H1 (cell line): Measurements from ENCODE around the gene LRRC2. TPM values are rescaled to one million over a fixed set of nuclear protein-coding genes. Genes with fewer than 3 reads are reported as not detected.

ENCODE experiments used
- ATF2 ChIP-seq: IDR thresholded peaks from 2 replicates; pipeline ENCODE4 v1.6.1; 2012; ENCODE audit warnings: low read length, inconsistent platforms
- CBX5 ChIP-seq: fragments of 300-800, 300-1000 bp; sonication (generic); IDR thresholded peaks from 2 replicates; pipeline ENCODE4 v1.7.1; 2016; ENCODE audit warnings: antibody characterized with exemption, low read length, low read depth
- CHD7 ChIP-seq: fragments of 300-600 bp; sonication (generic); IDR thresholded peaks from 2 replicates; pipeline ENCODE4 v1.7.1; 2012; ENCODE audit warnings: low read length, moderate library complexity, mild to moderate bottlenecking, inconsistent platforms; ENCODE audit not compliant: insufficient replicate concordance
- E2F6 ChIP-seq: IDR thresholded peaks from 2 replicates; pipeline ENCODE4 v1.6.1; 2012; ENCODE audit warnings: inconsistent platforms
- KDM1A ChIP-seq: fragments of 200-600, 300-600 bp; sonication (generic); IDR thresholded peaks from 2 replicates; pipeline ENCODE4 v1.7.1; 2016; ENCODE audit warnings: mild to moderate bottlenecking, low read length, borderline replicate concordance
- POLR2AphosphoS5 ChIP-seq: IDR thresholded peaks from 2 replicates; pipeline ENCODE4 v1.6.1; 2011; ENCODE audit warnings: low read depth, low read length
- POU5F1 ChIP-seq: IDR thresholded peaks from 2 replicates; pipeline ENCODE4 v1.6.1; 2011; ENCODE audit warnings: low read depth, mild to moderate bottlenecking, low read length, moderate library complexity
- RXRA ChIP-seq: IDR thresholded peaks from 2 replicates; pipeline ENCODE4 v1.6.1; 2011; ENCODE audit warnings: low read depth, mild to moderate bottlenecking, low read length, moderate library complexity; ENCODE audit not compliant: insufficient read depth
- TEAD4 ChIP-seq: IDR thresholded peaks from 2 replicates; pipeline ENCODE4 v1.6.1; 2012; ENCODE audit warnings: low read depth, low read length, inconsistent platforms, mixed read lengths
- polyA plus RNA-seq, 7 experiments: library from polyadenylated mRNA; depleted of rRNA in 3 of 7; stranded (reverse) in 5 of 7; unstranded in 2 of 7; fragments of >200 nt in 5 of 7; fragments of 200-250 nt in 2 of 7; gene quantifications; 1 replicate in 5 of 7; 2 replicates in 1 of 7; 4 replicates in 1 of 7; pipeline versions ENCODE4 v1.2.1 to v1.2.3, GENCODE V29; 2011 to 2013; ENCODE audit warnings: missing spikeins in 2 of 7, mixed read lengths in 2 of 7
- total RNA-seq: library from RNA; stranded (reverse); fragmentation: NEBNext Ultra II Directional; extraction: Animal tissue kit (Norgen Biotek cat#: 25700); gene quantifications from 2 replicates; pipeline ENCODE4 v1.2.1, GENCODE V29; 2021

The LRRC2 gene
- total and polyA plus RNA-seq, 2 of the 8 experiments (the other 6 are each of a cell fraction or from before 2014, with no cell fraction given) = 1.4 to 6.4 TPM

DNA sequence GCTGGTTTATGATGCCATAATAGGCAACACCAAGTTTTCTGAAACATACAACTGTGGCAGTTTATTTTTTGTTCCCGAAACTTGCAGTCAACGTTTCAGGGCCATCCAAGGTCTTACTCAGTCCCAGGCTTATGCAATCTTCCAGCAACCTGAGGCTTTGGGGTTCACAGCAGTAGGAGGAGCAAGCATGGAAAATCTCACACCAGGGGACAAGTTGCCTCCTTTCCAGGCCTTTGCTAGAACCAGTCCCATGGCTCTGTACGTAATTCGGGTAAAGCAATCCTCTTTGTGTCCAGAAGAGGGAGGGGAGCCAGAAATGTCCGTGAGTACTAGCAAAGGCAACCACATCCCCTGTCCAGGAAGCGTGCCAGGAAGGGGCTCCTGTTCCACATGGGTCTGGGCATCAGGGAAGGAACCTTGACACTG is 41.5 kb upstream of the LRRC2 start (continued):
- TF ChIP-seq ATF2 (0 out of 2 replicates have a peak, but pooled peaks have one; percentile 45), RXRA (no peak), TEAD4 (no peak), POLR2AphosphoS5 (no peak), POU5F1 (no peak), KDM1A (no peak), CHD7 (no peak), E2F6 (peak; percentile 62), CBX5 (no peak)
